Thyroid gland (tissue), 4 donors: ENCODE measurements around the gene MYOM3. TPM values are rescaled to one million over a fixed set of nuclear protein-coding genes. Genes with fewer than 3 reads are reported as not detected.
A peak's percentile ranks its signal among the peaks of the same experiment; 100 is the strongest.

Experiments used
- DNase-seq, 2 donors: peaks; one replicate each; pipeline ENCODE4 v3.0.0-alpha.2; 2019
- H3K27ac ChIP-seq, 3 donors: fragments of 200-600 bp; sonication (generic); 1 replicate in 2 of 3; 2 replicates in 1 of 3; pipeline ENCODE4 v1.5.1; 2016 to 2019; ENCODE audit warnings: mild to moderate bottlenecking in 1 of 3, moderate library complexity in 1 of 3
- H3K27me3 ChIP-seq: fragments of 200-600 bp; sonication (generic); one replicate; pipeline ENCODE4 v1.5.1; 2019
- H3K36me3 ChIP-seq, 2 donors: fragments of 200-600 bp; sonication (generic); one replicate each; pipeline ENCODE4 v1.5.1; 2016 to 2019
- H3K4me1 ChIP-seq, 2 donors: fragments of 200-600 bp; sonication (generic); one replicate each; pipeline ENCODE4 v1.5.1; 2017 to 2019
- H3K4me3 ChIP-seq, 3 donors: fragments of 200-600 bp; sonication (generic); replicated peaks in 1 of 3; 1 replicate in 2 of 3; 2 replicates in 1 of 3; pipeline ENCODE4 v1.5.1; 2016; ENCODE audit warnings: mild to moderate bottlenecking in 1 of 3
- H3K9me3 ChIP-seq: fragments of 200-600 bp; sonication (generic); one replicate; pipeline ENCODE4 v1.5.1; 2017
- CTCF ChIP-seq, 6 experiments: fragments of 200-600 bp in 3 of 6; fragments of 450-650 bp in 3 of 6; sonication (generic) in 3 of 6; IDR thresholded peaks; one replicate each; pipeline ENCODE4 v1.5.1; 2016 to 2019; ENCODE audit warnings: antibody characterized with exemption in 6 of 6, mild to moderate bottlenecking in 2 of 6, inconsistent platforms in 1 of 6, moderate library complexity in 1 of 6
- POLR2A ChIP-seq, 2 donors: fragments of 450-650 bp; IDR thresholded peaks; one replicate each; pipeline ENCODE4 v1.6.1; 2017; ENCODE audit warnings: antibody characterized with exemption in 2 of 2, mild to moderate bottlenecking in 2 of 2, moderate library complexity in 1 of 2
- WGBS, 2 donors: methylation state at CpG; one replicate each; pipeline ENCODE4 v1.1.5; 2017; 5-methylcytosine and 5-hydroxymethylcytosine counted together
- intact Hi-C: fragments of 100-400 bp; cut with DNase I; formaldehyde crosslinking; loops from one replicate; pipeline ENCODE4 v1.15.1; 2023
- total RNA-seq, 4 donors: library from RNA; depleted of rRNA; stranded (reverse); fragments of >200 nt; gene quantifications; one replicate each; pipeline ENCODE4 v1.2.3, GENCODE V29; 2016

The MYOM3 gene
- total RNA-seq, 4 donors from 2014 or later: 0.11 to 0.54 TPM; not detected in 2

- Histone ChIP-seq H3K36me3 (no peaks in the 10 kb centered on the region), H3K4me1 (peaks cover 0 to 11% of the 10 kb centered on the region in 2 donors), H3K27ac (no peak overlapping the region), H3K9me3 (no peaks in the 10 kb centered on the region), H3K4me3 (no peak overlapping the region), H3K27me3 (no peaks in the 10 kb centered on the region)
- DNase-seq: no peak
- intact Hi-C loops: no loop called here
- 85 to 86% methylated on average over 6 to 11 of the region's 13 CpGs for WGBS, 2 donors
- no peak for TF ChIP-seq CTCF (IDR thresholded peaks at IDR 0.05)
- TF ChIP-seq POLR2A (IDR thresholded peaks at IDR 0.05): no peak
These were observed 19.9 kb downstream of the MYOM3 start for GRCh38 chr1:24091971-24092482.

- Histone ChIP-seq H3K36me3 (no peaks in the 10 kb centered on the region), H3K27me3 (no peaks in the 10 kb centered on the region), H3K4me3 (no peak overlapping the region), H3K27ac (no peak overlapping the region), H3K4me1 (peaks cover 0 to 11% of the 10 kb centered on the region in 2 donors), H3K9me3 (no peaks in the 10 kb centered on the region)
- no peak for DNase-seq
- no peak for TF ChIP-seq POLR2A (IDR thresholded peaks at IDR 0.05)
- no peak for TF ChIP-seq CTCF (IDR thresholded peaks at IDR 0.05)
- WGBS, 2 donors: 87 to 95% methylated on average over 10 to 11 of the region's 11 CpGs
- intact Hi-C loops: no loop called here
These were observed 21.2 kb downstream of the MYOM3 start for GRCh38 chr1:24090736-24091135.

- peak; percentile 89 to 92 for DNase-seq
- no peaks in the 10 kb centered on the region for H3K36me3 ChIP-seq
- TF ChIP-seq CTCF (IDR thresholded peaks at IDR 0.05): no peak
- no peak for TF ChIP-seq POLR2A (IDR thresholded peaks at IDR 0.05)
- H3K27ac ChIP-seq: no peak overlapping the region
- no peaks in the 10 kb centered on the region for H3K9me3 ChIP-seq
- intact Hi-C loops: no loop called here
- 41 to 49% methylated on average over 13 to 14 of the region's 14 CpGs for WGBS, 2 donors
- H3K4me3 ChIP-seq: no peak overlapping the region
- peaks cover 0 to 11% of the 10 kb centered on the region in 2 donors for H3K4me1 ChIP-seq
- H3K27me3 ChIP-seq: no peaks in the 10 kb centered on the region
These were observed 22.0 kb downstream of the MYOM3 start for GRCh38 chr1:24089743-24090555.

GRCh38 chr1:24089027-24089742 lies 22.8 kb downstream of the MYOM3 start:
- DNase-seq: no peak

More at GRCh38 chr1:24089027-24089742, 22.8 kb downstream of the MYOM3 start:
- H3K9me3 ChIP-seq: no peaks in the 10 kb centered on the region
- intact Hi-C loops: no loop called here
- H3K4me3 ChIP-seq: no peak overlapping the region
- H3K36me3 ChIP-seq: no peaks in the 10 kb centered on the region
- WGBS, 2 donors: 74 to 84% methylated on average over 5 to 14 of the region's 14 CpGs
- H3K27ac ChIP-seq: no peak overlapping the region
- no peaks in the 10 kb centered on the region for H3K27me3 ChIP-seq
- no peak for TF ChIP-seq CTCF (IDR thresholded peaks at IDR 0.05)
- no peak for TF ChIP-seq POLR2A (IDR thresholded peaks at IDR 0.05)
- peaks cover 0 to 11% of the 10 kb centered on the region in 2 donors for H3K4me1 ChIP-seq
